Neuronal stem cell (in vitro differentiated cells): ENCODE data around the gene ZSCAN1.
A peak's percentile ranks its signal among the peaks of the same experiment; 100 is the strongest.

Source experiments
- DNase-seq: peaks from one replicate; pipeline ENCODE4 v3.0.0-alpha.2; 2013; ENCODE audit warnings: low spot score
- H2AFZ ChIP-seq: one replicate; pipeline ENCODE4 v1.6.1; 2013; ENCODE audit warnings: mild to moderate bottlenecking, low read length, inconsistent platforms
- H2AK5ac ChIP-seq: 2 replicates; pipeline ENCODE4 v1.6.1; 2013; ENCODE audit warnings: low read depth, mild to moderate bottlenecking, inconsistent platforms, low read length, moderate library complexity, mixed read lengths
- H2BK120ac ChIP-seq: 2 replicates; pipeline ENCODE4 v1.6.1; 2013; ENCODE audit warnings: low read depth, mild to moderate bottlenecking, inconsistent platforms, low read length, moderate library complexity, mixed read lengths
- H2BK12ac ChIP-seq: one replicate; pipeline ENCODE4 v1.6.1; 2013; ENCODE audit warnings: low read length, inconsistent platforms
- H2BK15ac ChIP-seq: 2 replicates; pipeline ENCODE4 v1.6.1; 2013; ENCODE audit warnings: mild to moderate bottlenecking, low read length, inconsistent platforms, mixed read lengths
- H2BK5ac ChIP-seq: one replicate; pipeline ENCODE4 v1.6.1; 2013; ENCODE audit warnings: inconsistent platforms, mild to moderate bottlenecking, low read length, moderate library complexity
- H3K14ac ChIP-seq: one replicate; pipeline ENCODE4 v1.6.1; 2013; ENCODE audit warnings: low read length, inconsistent platforms
- H3K18ac ChIP-seq: 2 replicates; pipeline ENCODE4 v1.6.1; 2013; ENCODE audit warnings: low read length, inconsistent platforms
- H3K23ac ChIP-seq: 2 replicates; pipeline ENCODE4 v1.6.1; 2013; ENCODE audit warnings: low read depth, mild to moderate bottlenecking, mixed read lengths, low read length, inconsistent platforms; ENCODE audit not compliant: poor library complexity
- H3K27ac ChIP-seq: replicated peaks from 3 replicates; pipeline ENCODE4 v1.5.1; 2013; ENCODE audit warnings: low read length, inconsistent platforms
- H3K27me3 ChIP-seq, 3 experiments: 2 replicates each; pipeline ENCODE4 v1.6.1; 2013; ENCODE audit warnings: low read length in 3 of 3, mild to moderate bottlenecking in 2 of 3, inconsistent platforms in 1 of 3, low read depth in 1 of 3, mixed read lengths in 1 of 3, moderate library complexity in 1 of 3; ENCODE audit not compliant: control insufficient read depth in 3 of 3, insufficient read depth in 3 of 3
- H3K36me3 ChIP-seq, 2 donors: replicated peaks in 1 of 2; 2 replicates each; pipeline ENCODE4 v1.6.1; 2013; ENCODE audit warnings: low read length in 2 of 2; ENCODE audit not compliant: control insufficient read depth in 2 of 2, insufficient read depth in 2 of 2
- H3K4ac ChIP-seq: 2 replicates; pipeline ENCODE4 v1.6.1; 2013; ENCODE audit warnings: inconsistent platforms, mild to moderate bottlenecking, low read length, moderate library complexity
- H3K4me1 ChIP-seq, 2 donors: 1 replicate in 1 of 2; 2 replicates in 1 of 2; pipeline ENCODE4 v1.6.1; 2013; ENCODE audit warnings: low read length in 2 of 2, low read depth in 1 of 2; ENCODE audit not compliant: control insufficient read depth in 2 of 2, insufficient read depth in 1 of 2
- H3K4me2 ChIP-seq: one replicate; pipeline ENCODE4 v1.6.1; 2013; ENCODE audit warnings: mild to moderate bottlenecking, low read length, inconsistent platforms; ENCODE audit not compliant: insufficient read depth, poor library complexity, severe bottlenecking
- H3K4me3 ChIP-seq, 2 donors: 2 replicates each; pipeline ENCODE4 v1.5.1; 2013; ENCODE audit warnings: low read length in 2 of 2, mild to moderate bottlenecking in 2 of 2, inconsistent platforms in 1 of 2, moderate library complexity in 1 of 2
- H3K79me1 ChIP-seq: one replicate; pipeline ENCODE4 v1.6.1; 2013; ENCODE audit warnings: low read depth, mild to moderate bottlenecking, inconsistent platforms, low read length, moderate library complexity
- H3K9ac ChIP-seq: one replicate; pipeline ENCODE4 v1.6.1; 2013; ENCODE audit warnings: mild to moderate bottlenecking, low read depth, low read length, inconsistent platforms; ENCODE audit not compliant: poor library complexity
- H3K9me3 ChIP-seq, 2 donors: replicated peaks in 1 of 2; 2 replicates each; pipeline versions ENCODE3 to v1.6.1; 2013; ENCODE audit warnings: low read length in 2 of 2, mild to moderate bottlenecking in 2 of 2, inconsistent platforms in 1 of 2, low read depth in 1 of 2, mixed read lengths in 1 of 2, moderate library complexity in 1 of 2; ENCODE audit not compliant: control insufficient read depth in 2 of 2, insufficient read depth in 1 of 2
- H4K8ac ChIP-seq: one replicate; pipeline ENCODE4 v1.6.1; 2013; ENCODE audit warnings: low read depth, mild to moderate bottlenecking, inconsistent platforms, low read length, moderate library complexity
- H4K91ac ChIP-seq: one replicate; pipeline ENCODE4 v1.6.1; 2013; ENCODE audit warnings: low read length, low read depth, mild to moderate bottlenecking, inconsistent platforms; ENCODE audit not compliant: poor library complexity
- WGBS, 2 donors: extraction: QIAGEN DNeasy Blood & Tissue Kit; methylation state at CpG; one replicate each; pipeline ENCODE4 v1.1.7; 2013; ENCODE audit warnings: missing lambda C conversion rate in 2 of 2, mixed read lengths in 1 of 2; ENCODE audit not compliant: insufficient read length in 2 of 2, insufficient replicate concordance in 1 of 2; ENCODE audit errors: extremely low coverage in 2 of 2; 5-methylcytosine and 5-hydroxymethylcytosine counted together

The ZSCAN1 gene

GRCh38 chr19:58056261-58056660 lies 22.4 kb downstream of the ZSCAN1 start:
- Histone ChIP-seq H3K79me1 (peaks cover 5% of the 10 kb centered on the region), H2AFZ (no peak overlapping the region), H3K36me3 (no peaks in the 10 kb centered on the region), H2BK15ac (peak overlapping the region; percentile 83), H3K4ac (no peak overlapping the region), H3K9me3 (peaks cover 33 to 74% of the 10 kb centered on the region in 2 donors), H3K4me2 (no peak overlapping the region), H2BK120ac (no peak overlapping the region), H4K8ac (no peak overlapping the region), H3K23ac (no peak overlapping the region), H3K4me1 (peaks cover 0 to 4% of the 10 kb centered on the region in 2 donors), H3K27ac (no peak overlapping the region), H2AK5ac (peak overlapping the region; percentile 93), H3K9ac (no peak overlapping the region), H2BK12ac (peak overlapping the region; percentile 41), H2BK5ac (no peak overlapping the region), H3K27me3 (no peaks in the 10 kb centered on the region), H3K4me3 (no peak overlapping the region), H4K91ac (no peak overlapping the region), H3K18ac (peak overlapping the region; percentile 22), H3K14ac (no peak overlapping the region)
- no CpG with 5 or more reads among the region's 8 CpGs for WGBS, 2 donors
- no peak for DNase-seq

GRCh38 chr19:58056861-58057260 lies 23.0 kb downstream of the ZSCAN1 start:
- no CpG with 5 or more reads among the region's 8 CpGs for WGBS, 2 donors
- peaks cover 0 to 4% of the 10 kb centered on the region in 2 donors for H3K4me1 ChIP-seq
- no peak overlapping the region for H3K18ac ChIP-seq
- no peak overlapping the region for H2BK12ac ChIP-seq
- no peak overlapping the region for H4K91ac ChIP-seq
- H3K27me3 ChIP-seq = no peaks in the 10 kb centered on the region
- H2BK5ac ChIP-seq = no peak overlapping the region
- no peak overlapping the region for H2AFZ ChIP-seq
- no peak overlapping the region for H3K9ac ChIP-seq
- peaks cover 29 to 73% of the 10 kb centered on the region in 2 donors for H3K9me3 ChIP-seq
- H4K8ac ChIP-seq = no peak overlapping the region
- H3K4me3 ChIP-seq = no peak overlapping the region
- H3K36me3 ChIP-seq = no peaks in the 10 kb centered on the region
- no peak for DNase-seq
- peak overlapping the region; percentile 54 for H2BK15ac ChIP-seq
- H3K4me2 ChIP-seq = no peak overlapping the region
- peak overlapping the region; percentile 79 for H2AK5ac ChIP-seq
- no peak overlapping the region for H2BK120ac ChIP-seq
- no peak overlapping the region for H3K27ac ChIP-seq
- peaks cover 5% of the 10 kb centered on the region for H3K79me1 ChIP-seq
- H3K14ac ChIP-seq = peak overlapping the region; percentile 14
- H3K23ac ChIP-seq = no peak overlapping the region
- H3K4ac ChIP-seq = no peak overlapping the region

GRCh38 chr19:58058467-58058866 lies 24.6 kb downstream of the ZSCAN1 start:
- Histone ChIP-seq H2BK12ac (no peak overlapping the region), H3K23ac (no peak overlapping the region), H3K9me3 (peaks cover 22 to 68% of the 10 kb centered on the region in 2 donors), H3K4ac (no peak overlapping the region), H2BK120ac (no peak overlapping the region), H4K91ac (no peak overlapping the region), H3K4me3 (peak overlapping the region in 1 of 2 donors; percentile 25), H3K27me3 (no peaks in the 10 kb centered on the region), H3K14ac (no peak overlapping the region), H2AFZ (peak overlapping the region; percentile 91), H3K4me1 (peaks cover 0 to 4% of the 10 kb centered on the region in 2 donors), H3K9ac (no peak overlapping the region), H2BK5ac (no peak overlapping the region), H3K18ac (no peak overlapping the region), H2BK15ac (no peak overlapping the region), H3K4me2 (no peak overlapping the region), H2AK5ac (no peak overlapping the region), H3K27ac (no peak overlapping the region), H3K79me1 (peaks cover 5% of the 10 kb centered on the region), H3K36me3 (no peaks in the 10 kb centered on the region), H4K8ac (no peak overlapping the region)
- no peak for DNase-seq
- WGBS, 2 donors = no CpG with 5 or more reads among the region's 13 CpGs

GRCh38 chr19:58059003-58059670 lies 25.3 kb downstream of the ZSCAN1 start, which contains the start of gene ZNF135:
ZNF135 (plus strand) TSS chr19:58059282; CDS start chr19:58060003, 721 bp downstream.
- Histone ChIP-seq H3K27ac (peak within 1 kb of the TSS; percentile 64), H3K4me1 (peaks cover 0 to 4% of the 10 kb centered on the region in 2 donors), H3K9ac (peak within 1 kb of the TSS; percentile 83), H3K9me3 (peaks cover 24 to 67% of the 10 kb centered on the region in 2 donors), H2BK15ac (peak within 1 kb of the TSS; percentile 97), H3K14ac (peak within 1 kb of the TSS; percentile 85), H2AK5ac (peak within 1 kb of the TSS; percentile 99), H3K23ac (peak within 1 kb of the TSS; percentile 50), H2BK12ac (peak within 1 kb of the TSS; percentile 33), H3K4ac (peak within 1 kb of the TSS; percentile 91), H4K91ac (peak within 1 kb of the TSS; percentile 76), H3K4me3 (peak within 1 kb of the TSS; percentile 36 to 79), H3K18ac (peak within 1 kb of the TSS; percentile 95), H3K4me2 (peak within 1 kb of the TSS; percentile 55), H3K27me3 (no peaks in the 10 kb centered on the region), H3K79me1 (peaks cover 5% of the 10 kb centered on the region), H2BK120ac (no peak within 1 kb of the TSS), H2AFZ (peak within 1 kb of the TSS; percentile 91), H2BK5ac (peak within 1 kb of the TSS; percentile 83), H4K8ac (peak within 1 kb of the TSS; percentile 83), H3K36me3 (peaks cover 0 to 3% of the 10 kb centered on the region in 2 donors)
- no CpG with 5 or more reads among the region's 62 CpGs for whole genome bisulfite sequencing, 2 donors
- peak; percentile 80 for DNase-seq
